Activated CD8-positive, alpha-beta memory T cell treated with anti-CD3 and anti-CD28 coated beads, Interleukin-2, amount 50 U/mL, for 24 hours (primary cell): ENCODE data around the gene DLG2.

ENCODE experiments used
- DNase-seq: peaks from one replicate; pipeline ENCODE4 v3.0.0-alpha.2; 2020; ENCODE audit errors: extremely low read depth

Gene DLG2

GRCh38 chr11:83855237-83855636 lies 1771.9 kb downstream of the DLG2 start:
- DNase-seq = no peak

DNA sequence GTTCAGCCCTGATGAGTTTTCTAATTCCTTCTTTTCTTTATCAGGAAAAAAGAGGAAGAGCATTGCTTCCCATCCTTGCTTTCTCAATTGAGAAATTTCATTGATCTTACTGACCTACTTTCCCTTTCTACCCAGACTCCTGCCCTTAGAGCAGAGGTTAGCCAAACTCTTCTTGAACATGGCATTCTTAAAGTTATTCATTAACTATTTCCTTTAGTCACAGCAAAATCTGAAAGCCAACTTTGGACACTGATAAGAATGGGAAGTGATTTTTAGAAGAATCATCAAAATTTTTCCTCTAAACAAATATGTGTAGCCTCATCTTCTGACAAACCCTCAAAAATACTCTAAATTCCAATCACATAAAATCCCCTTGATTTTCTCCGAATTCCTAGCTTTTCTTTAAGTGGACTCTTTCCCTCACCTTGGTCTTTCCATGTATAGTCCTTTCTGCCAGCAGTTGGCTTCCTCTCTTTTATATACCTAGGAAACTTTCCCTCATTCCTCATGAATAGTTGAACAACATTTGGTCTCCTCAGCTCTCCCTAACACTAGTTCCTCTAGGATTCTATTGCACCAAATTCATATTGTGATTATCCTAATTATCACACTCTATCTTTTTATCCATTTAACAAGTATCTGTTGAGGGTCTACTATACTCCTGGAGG lies 1774.2 kb downstream of the DLG2 start:
- no peak for DNase-seq

- no peak for DNase-seq
Observed at GRCh38 chr11:83852012-83852411, 1775.1 kb downstream of the DLG2 start.

GRCh38 chr11:83847467-83848034 lies 1779.6 kb downstream of the DLG2 start:
- DNase-seq = no peak

DNA sequence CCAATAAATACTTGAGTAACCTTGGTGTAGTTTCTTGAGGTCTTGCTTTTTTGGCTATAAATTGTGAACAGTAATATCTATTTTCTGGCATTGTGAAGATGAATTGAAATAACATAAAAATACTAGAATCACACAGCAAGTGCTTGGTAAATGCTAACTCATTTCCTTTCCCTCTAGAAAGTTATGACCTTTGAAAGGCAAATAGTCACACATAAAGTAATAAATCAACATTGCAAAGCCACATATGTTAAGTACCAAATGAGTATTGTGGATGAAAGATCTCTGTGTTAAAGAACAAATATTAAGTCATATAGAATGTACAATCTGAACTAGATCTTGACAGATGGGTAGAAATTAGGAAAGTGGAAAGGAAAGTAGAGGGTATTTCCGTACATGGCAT lies 1781.3 kb downstream of the DLG2 start:
- DNase-seq = no peak

DNA sequence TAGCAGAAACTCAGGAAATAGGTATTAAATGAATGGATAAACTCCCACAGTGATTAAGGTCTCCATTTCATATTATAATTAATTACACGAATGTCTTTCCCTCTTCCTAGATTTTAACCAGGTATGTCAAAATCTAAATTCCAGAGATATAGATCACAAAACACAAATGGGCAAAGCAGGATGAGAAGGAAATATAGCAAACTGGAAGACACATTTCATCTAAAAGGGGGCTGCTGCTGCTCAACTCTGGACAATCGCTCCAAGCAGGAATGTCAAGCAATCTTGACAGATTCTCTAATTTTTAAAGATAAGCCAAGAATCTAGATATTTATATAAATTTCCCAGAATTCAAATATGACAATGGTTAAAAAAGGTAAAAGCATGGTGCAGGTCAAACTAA lies 1786.8 kb downstream of the DLG2 start:
- DNase-seq = no peak

DNA sequence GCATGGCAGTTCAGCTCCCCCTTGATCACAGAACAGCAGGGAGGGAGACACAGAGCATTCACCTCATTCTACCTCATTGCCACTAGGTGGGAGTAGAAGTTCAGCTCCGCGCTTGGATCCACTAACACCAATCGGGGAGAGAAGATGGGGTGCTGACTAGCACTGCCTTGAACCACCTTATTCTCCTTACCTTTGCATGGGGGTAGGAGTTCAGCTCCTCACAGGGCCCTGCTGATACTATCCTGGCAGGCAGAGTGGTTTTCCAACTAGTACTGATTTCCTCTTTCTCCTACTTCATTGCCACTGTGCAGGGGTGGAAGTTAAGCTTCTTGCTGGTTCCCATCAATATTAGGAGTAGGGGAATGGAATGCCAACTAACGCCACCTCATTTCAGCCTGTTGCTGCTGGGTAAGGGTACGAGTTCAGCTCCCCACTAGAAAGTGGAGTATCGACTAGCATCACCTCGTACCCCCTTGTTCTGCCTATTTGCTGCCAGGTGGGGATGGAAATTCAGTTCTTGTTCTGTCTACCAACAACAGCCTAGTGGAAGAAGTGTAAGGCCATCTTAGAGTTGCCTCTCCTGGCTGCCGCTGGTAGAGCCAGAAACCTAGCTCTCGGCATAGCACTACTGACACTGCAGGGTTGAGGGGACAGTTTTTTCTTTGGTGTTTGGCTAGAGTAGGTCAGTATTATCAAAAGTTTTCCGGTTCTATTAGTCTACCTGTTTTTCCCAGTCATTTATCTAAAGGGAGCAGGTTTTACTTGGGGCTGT lies 1790.1 kb downstream of the DLG2 start:
- DNase-seq = no peak

DNA sequence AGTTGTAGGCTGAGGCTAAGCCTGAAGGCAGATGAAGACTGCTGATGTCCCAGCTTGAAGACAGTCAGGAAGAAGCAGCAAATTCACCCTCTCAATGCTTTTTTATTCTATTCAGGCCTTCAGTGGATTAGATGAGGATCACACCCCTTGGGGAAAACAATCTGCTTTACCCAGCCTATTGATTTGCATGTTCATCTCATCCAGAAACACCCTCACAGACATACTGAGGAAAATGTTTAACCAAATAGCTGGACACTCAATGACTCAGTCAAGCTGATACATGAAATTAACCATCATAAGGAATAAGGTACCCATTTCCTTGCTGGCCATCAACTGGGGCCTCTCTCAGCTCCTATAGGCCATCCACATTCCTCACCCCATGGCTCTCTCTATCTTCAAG lies 1791.1 kb downstream of the DLG2 start:
- no peak for DNase-seq

DNA sequence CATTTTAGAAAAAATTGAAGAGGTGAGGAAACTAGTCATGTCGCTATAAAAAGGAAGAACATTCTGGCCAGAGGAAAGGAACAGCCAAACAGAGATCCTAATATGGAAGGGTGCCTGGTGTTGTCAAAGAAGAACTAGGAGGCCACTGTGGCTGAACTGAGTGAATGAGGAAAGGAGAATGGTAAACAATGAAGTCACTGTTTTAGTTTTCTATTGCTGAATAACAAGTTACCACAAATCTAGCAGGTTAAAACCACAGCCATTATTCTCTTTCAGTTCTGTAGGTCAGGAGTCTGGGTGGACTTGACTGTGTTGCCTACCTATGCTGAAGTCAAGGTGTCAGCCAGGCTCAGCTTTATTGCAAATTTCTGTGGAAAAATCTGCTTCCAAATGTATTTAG lies 1791.7 kb downstream of the DLG2 start:
- DNase-seq = no peak

DNA sequence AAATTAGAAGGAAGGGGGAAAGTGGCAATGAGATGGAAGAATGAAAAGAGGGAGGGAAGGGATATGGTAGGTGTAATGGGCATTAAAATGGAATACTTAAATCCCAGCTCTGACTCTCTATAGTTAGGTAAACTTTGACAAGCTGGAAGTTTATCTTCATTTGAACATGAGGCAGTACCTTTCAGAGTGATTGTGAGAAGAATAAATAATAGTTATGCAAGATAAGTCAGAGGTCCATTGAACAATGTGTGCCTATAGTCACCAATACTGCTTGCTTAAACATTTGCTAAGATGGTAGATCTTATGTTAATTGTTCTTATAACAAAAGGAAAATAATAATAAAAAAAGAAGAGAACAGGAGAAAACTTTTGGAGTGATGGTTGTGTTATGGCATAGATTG lies 1795.2 kb downstream of the DLG2 start:
- no peak for DNase-seq

DNA sequence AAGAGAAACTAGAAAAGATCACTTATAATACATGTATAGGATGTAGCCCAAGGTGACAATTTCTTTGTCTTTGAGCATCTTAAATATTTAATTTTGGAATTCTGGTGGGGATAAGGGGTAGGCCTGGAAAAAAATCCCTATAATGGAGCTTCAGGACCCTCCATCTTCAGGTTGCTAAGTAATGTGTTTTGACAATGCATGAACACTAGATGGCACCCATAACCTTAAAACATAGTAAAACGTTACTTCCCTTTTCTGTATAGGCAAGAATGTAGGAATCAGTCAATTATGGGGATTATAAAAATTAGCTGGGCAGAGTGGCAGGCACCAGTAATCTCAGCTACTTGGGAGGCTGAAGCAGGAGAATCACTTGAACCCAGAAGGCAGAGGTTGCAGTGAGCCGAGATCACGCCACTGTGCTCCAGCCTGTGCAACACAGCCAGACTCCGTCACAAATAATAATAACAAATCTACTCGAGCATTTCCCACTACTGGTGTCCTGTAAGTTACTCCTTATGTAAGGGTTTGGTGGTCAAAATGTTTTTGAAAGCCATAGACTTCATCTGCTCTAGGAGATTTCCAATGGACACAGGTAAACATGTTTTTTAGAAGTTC lies 1799.1 kb downstream of the DLG2 start:
- DNase-seq = no peak

DNA sequence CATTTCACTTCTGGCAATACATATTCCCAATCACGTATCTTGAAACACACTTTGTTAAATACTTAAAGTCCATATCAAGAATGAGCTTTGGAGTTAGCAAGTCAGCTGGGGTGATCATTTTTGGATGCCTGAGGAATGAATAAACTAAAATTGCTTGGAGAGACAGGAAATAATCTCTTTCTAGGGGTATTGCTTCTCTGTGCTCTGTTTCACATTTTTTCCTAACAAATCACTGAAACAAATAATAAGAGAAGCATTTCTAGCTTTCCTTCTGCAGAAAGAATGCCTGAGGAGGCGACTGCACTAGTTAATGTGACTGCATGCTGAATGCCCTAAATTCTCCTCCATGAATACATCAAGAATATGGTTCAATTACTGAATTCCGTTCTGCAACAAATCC lies 1799.6 kb downstream of the DLG2 start:
- no peak for DNase-seq

DNA sequence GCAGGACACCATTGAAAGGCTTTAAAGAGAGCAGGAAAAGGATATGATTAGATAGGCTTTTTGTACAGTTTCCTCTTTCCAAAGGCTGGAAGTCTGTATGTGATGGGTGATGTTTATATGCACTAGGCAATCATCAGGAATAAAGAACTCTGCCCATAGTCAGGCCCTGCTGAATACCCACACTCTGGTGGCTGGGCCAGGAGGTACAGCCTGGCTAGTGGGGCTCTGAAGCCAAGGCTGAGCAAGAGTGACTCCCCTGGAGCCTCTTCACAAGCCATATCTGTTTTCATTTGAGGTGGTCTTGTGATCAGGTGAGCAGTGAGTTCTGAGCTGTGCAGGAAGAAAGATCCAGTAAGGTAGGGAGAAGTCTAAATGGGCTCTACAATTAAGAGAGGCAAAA lies 1801.1 kb downstream of the DLG2 start:
- DNase-seq = no peak

GRCh38 chr11:83823461-83824025 lies 1803.6 kb downstream of the DLG2 start:
- DNase-seq = no peak

- no peak for DNase-seq
Observed at GRCh38 chr11:83819931-83820549, 1807.1 kb downstream of the DLG2 start.

DNA sequence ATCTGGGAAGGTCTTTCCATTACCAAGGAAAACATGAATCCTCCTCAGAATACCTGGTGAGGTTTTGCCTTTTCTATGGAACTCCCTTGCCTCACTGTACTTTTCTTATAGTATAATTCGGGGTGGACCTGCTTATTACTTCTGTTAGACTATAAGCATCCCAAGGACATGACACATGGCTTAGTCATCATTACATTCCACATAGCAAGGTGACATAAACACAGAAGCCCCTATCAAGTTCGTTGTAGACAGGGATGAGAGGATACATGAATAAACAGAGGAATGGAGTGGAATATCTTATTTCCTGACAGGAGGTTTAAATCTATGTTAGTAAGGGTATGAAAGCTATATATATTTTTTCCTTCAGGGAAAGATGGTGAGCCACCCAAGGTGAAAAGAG lies 1808.8 kb downstream of the DLG2 start:
- DNase-seq = no peak

GRCh38 chr11:83816572-83817187 lies 1810.5 kb downstream of the DLG2 start:
- no peak for DNase-seq

DNA sequence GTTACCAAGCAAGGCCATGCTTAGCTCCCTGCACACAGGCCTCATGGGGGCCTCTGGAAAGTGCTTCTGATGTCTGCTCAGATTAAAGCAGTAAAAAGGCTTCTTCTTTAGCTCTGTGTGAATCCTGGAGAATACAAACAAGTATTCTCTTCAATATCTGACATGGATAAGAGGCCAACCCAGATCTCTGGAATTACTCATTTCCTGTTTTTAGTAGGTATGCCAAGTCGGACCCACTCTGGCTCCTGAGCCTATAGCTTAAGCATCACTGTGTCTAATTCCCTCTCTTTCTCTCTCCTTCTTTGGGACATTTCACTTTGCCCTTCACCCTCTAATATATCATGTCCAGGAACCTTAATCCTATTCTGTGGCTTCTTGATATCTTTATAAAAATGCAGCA lies 1811.4 kb downstream of the DLG2 start:
- DNase-seq = no peak

- no peak for DNase-seq
Observed at GRCh38 chr11:83813296-83813695, 1813.8 kb downstream of the DLG2 start.

DNA sequence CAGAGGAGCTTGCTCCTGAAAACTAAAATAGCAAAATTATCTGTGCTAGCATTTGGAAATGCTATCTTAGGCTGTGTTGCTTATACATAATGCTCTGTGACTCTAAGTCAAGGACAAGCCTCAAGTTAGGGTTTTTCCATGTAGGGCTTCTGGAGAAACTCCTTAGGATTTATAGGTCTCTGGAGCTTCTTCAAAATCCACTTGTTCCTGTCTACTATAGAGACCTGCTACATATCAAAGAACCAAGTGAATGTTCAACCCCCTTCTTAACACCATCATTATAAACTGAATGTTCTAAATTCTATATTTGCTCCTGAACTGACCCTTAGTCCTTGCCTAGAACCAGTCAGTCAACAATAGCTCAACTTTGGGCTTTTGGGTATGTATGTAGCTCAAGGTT lies 1817.9 kb downstream of the DLG2 start:
- no peak for DNase-seq

GRCh38 chr11:83801799-83802198 lies 1825.3 kb downstream of the DLG2 start:
- no peak for DNase-seq

DNA sequence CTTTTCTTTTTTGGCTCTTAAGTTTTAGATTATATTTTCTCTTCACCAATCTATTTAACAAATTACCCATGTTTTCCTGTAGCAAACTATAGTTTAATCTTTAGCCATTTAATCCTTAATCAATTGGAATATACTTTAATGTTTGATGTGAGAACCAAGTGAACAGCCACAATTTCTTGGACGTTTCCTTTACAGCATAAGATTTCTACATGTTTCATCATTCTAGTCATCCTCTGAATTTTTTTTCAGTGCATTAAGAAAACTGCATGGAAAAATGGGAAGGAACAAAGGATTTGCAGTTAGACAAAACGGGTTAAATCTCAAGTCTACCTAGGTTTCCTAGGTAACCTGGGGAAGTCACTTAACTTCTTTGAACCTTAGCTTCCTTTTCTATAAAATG lies 1833.8 kb downstream of the DLG2 start:
- no peak for DNase-seq
